Erythroblast (primary cell): Measurements from ENCODE around the gene SF1.

Experiments used
- DNase-seq, 2 experiments: peaks; one replicate each; lab custom pipeline; 2025; lab: John Stamatoyannopoulos, UW
- GATA1 ChIP-seq: IDR thresholded peaks from 2 replicates; pipeline ENCODE4 v1.6.1; 2011; ENCODE audit warnings: low read depth, mild to moderate bottlenecking, control low read depth, low read length, moderate library complexity
- POLR2A ChIP-seq: IDR thresholded peaks from 2 replicates; pipeline ENCODE4 v1.6.1; 2011; ENCODE audit warnings: mild to moderate bottlenecking, low read length

SF1 gene

GRCh38 chr11:64718084-64718779, 60.1 kb downstream of the SF1 start:
- DNase-seq = no peak
- TF ChIP-seq POLR2A = no peak
- no peak for TF ChIP-seq GATA1

- no peak for DNase-seq
- TF ChIP-seq POLR2A (no peak), GATA1 (no peak)
These were observed 61.1 kb downstream of the SF1 start for GRCh38 chr11:64717268-64717578.

- TF ChIP-seq GATA1 (no peak), POLR2A (no peak)
- DNase-seq = no peak
These were observed 61.7 kb downstream of the SF1 start for GRCh38 chr11:64716473-64717267.

GRCh38 chr11:64715756-64716472, 62.4 kb downstream of the SF1 start:
- TF ChIP-seq POLR2A = no peak
- TF ChIP-seq GATA1 = no peak
- DNase-seq = no peak

GRCh38 chr11:64715110-64715509, 63.2 kb downstream of the SF1 start:
- no peak for TF ChIP-seq POLR2A
- TF ChIP-seq GATA1 = no peak
- DNase-seq = no peak

GRCh38 chr11:64714666-64715065, 63.7 kb downstream of the SF1 start:
- no peak for TF ChIP-seq GATA1
- no peak for TF ChIP-seq POLR2A

More at GRCh38 chr11:64714666-64715065, 63.7 kb downstream of the SF1 start:
- DNase-seq = no peak
